ENCODE results near the gene LAMA2.

LAMA2 gene

GRCh38 chr6:128882991-128883611 is at the start of gene LAMA2:
TSS of gene LAMA2 (plus strand) at chr6:128883138. CDS start at chr6:128883246, 108 bp downstream.
- DNase-seq: no peak

GRCh38 chr6:128836761-128837160 is 46.2 kb upstream of the LAMA2 start:
- no peak for DNase-seq

- no peak for DNase-seq
Measured at GRCh38 chr6:128841518-128841917, 41.4 kb upstream of the LAMA2 start.

GRCh38 chr6:128844598-128844997 is 38.3 kb upstream of the LAMA2 start:
- DNase-seq: no peak

- no peak for DNase-seq
Measured at GRCh38 chr6:128847431-128848210, 35.3 kb upstream of the LAMA2 start.

- DNase-seq: no peak
Measured at GRCh38 chr6:128848212-128848935, 34.6 kb upstream of the LAMA2 start.

- no peak for DNase-seq
Measured at GRCh38 chr6:128855581-128856085, 27.3 kb upstream of the LAMA2 start.

GRCh38 chr6:128857806-128858205 is 25.1 kb upstream of the LAMA2 start:
- no peak for DNase-seq

- no peak for DNase-seq
Measured at GRCh38 chr6:128860782-128861181, 22.2 kb upstream of the LAMA2 start.

GRCh38 chr6:128863983-128864382 is 19.0 kb upstream of the LAMA2 start:
- no peak for DNase-seq

- no peak for DNase-seq
Measured at GRCh38 chr6:128870746-128871145, 12.2 kb upstream of the LAMA2 start.

GRCh38 chr6:128874863-128875262 is 8.1 kb upstream of the LAMA2 start:
- no peak for DNase-seq

- DNase-seq: no peak
Measured at GRCh38 chr6:128882560-128882959, 378 bp upstream of the LAMA2 start.

- no peak for DNase-seq
Measured at GRCh38 chr6:128883906-128884305, 968 bp downstream of the LAMA2 start.

GRCh38 chr6:128885381-128885780 is 2.4 kb downstream of the LAMA2 start:
- DNase-seq: no peak

- no peak for DNase-seq
Measured at GRCh38 chr6:128886706-128887105, 3.8 kb downstream of the LAMA2 start.

GRCh38 chr6:128888444-128889175 is 5.7 kb downstream of the LAMA2 start:
- no peak for DNase-seq

GRCh38 chr6:128889870-128890269 is 6.9 kb downstream of the LAMA2 start:
- DNase-seq: no peak

- no peak for DNase-seq
Measured at GRCh38 chr6:128892079-128892478, 9.1 kb downstream of the LAMA2 start.

- DNase-seq: no peak
Measured at GRCh38 chr6:128899341-128900050, 16.6 kb downstream of the LAMA2 start.

- no peak for DNase-seq
Measured at GRCh38 chr6:128903715-128904114, 20.8 kb downstream of the LAMA2 start.

GRCh38 chr6:128914051-128914450 is 31.1 kb downstream of the LAMA2 start:
- DNase-seq: no peak

All from activated CD8-positive, alpha-beta memory T cell treated with anti-CD3 and anti-CD28 coated beads for 24 hours (primary cell).